GM21528 (cell line): ENCODE measurements around the gene FURIN.
"Not testable (repeated sequence)": the region's sequence is repeated elsewhere in the genome, so short reads cannot be mapped to it uniquely, and the experiment has no call there.

Experiments used
- ATAC-seq: cut with Tn5 transposase; IDR thresholded peaks from one replicate; pipeline ENCODE4 v1.9.1; 2021; ENCODE audit warnings: mild to moderate bottlenecking, moderate library complexity; ENCODE audit not compliant: unreplicated experiment, low FRiP score

The FURIN gene

GRCh38 chr15:90840157-90840855 lies 28.1 kb upstream of the FURIN start:
- no peak for ATAC-seq

DNA sequence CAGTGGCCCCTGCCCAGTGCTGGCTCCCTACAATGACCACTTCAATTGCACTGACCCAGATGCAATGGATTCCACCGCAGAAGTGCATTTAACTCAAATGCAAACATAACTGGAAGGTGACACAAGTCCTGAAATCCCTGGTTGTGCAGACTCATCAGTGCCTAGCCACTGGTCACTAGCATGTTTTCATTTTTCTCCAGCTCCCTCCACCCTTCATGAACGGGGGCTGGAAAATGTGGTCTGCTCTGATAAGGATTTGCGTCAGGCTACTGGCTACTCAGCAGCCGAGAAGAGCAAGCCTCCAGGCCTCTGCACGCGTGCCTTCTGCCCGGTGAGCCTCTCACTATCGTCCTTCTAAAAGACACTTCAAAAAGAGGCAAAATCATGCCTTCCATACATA lies 27.4 kb upstream of the FURIN start:
- no peak for ATAC-seq

GRCh38 chr15:90844696-90845095 lies 23.7 kb upstream of the FURIN start:
- no peak for ATAC-seq

DNA sequence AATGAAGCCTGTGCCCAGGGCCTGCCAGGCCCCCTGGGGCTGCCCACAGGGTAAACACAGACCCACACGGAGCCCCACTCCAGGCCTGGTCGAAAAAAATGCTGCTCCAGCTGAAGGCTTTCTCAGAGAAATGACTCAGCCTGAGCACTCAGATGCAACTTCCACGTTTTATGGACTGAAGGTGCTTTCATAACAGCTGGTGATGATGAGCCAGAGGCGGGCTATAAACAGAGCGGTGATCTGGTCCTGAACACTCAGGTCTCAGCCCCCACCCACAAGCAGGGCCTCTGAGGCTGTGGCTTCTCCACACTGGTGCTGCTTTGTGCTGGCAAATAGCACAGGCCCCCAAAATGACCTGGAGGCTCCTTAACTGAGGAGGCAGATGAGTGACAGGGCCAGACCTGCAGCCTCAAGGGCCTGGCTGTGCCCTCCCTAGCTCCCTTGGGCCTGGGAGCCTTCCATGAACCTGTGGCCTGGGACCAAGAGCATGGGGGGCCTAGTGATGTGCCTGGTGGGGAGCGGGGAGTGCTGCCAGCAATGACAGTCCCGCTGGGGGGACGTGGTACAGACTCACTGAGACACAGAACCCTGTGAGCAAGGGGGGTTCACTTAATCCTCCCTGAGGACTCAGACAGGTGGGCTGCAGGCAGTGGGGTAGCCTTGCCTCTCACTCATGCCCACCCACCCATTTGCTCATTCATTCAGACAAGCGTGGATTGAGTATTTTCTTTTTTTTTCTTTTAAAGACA lies 23.0 kb upstream of the FURIN start:
- peak; percentile 85 for ATAC-seq

- ATAC-seq = not testable (repeated sequence)
Observed at GRCh38 chr15:90849424-90849823, 19.0 kb upstream of the FURIN start.

GRCh38 chr15:90851114-90851513 lies 17.3 kb upstream of the FURIN start:
- ATAC-seq = no peak

DNA sequence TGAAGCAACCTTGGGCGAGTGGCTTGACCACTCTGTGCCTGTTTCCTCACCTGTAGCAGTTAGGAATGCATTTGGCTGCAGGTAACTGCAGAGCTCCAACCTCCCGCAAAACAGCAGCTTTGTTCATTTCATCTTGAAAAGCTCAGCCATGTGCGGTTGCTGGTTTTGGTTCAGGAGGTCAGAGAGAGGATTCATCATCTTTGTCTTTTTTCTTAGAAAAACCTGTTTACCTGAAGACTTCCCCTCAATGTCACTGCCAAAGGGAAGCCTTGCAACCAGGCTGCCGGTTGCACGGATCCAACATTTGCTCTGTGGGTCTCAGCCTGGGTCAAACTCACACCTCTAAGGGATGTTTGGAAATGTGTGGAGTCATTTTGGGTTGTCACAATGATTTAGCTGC lies 16.4 kb upstream of the FURIN start:
- no peak for ATAC-seq

DNA sequence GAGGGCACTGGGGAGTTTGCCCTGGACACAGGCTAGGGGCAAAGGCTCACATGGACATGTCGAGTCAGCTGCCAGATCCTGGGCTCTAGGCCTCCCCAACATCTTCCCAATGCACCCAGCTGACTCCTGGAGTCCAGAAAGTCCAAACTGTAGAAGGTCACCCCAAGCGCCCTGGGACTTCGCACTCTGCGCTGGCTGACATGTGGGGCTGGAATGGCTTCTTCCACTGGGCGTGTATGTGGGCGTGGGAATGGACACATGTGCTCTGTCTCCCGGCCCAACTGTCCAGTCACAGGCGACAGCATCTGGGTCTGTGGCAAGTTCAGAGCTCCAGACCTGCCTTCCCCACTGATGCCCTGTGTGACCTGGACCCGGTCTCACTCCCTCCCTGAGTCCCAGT lies 13.2 kb upstream of the FURIN start:
- ATAC-seq = no peak

GRCh38 chr15:90857337-90857736 lies 11.1 kb upstream of the FURIN start:
- no peak for ATAC-seq

DNA sequence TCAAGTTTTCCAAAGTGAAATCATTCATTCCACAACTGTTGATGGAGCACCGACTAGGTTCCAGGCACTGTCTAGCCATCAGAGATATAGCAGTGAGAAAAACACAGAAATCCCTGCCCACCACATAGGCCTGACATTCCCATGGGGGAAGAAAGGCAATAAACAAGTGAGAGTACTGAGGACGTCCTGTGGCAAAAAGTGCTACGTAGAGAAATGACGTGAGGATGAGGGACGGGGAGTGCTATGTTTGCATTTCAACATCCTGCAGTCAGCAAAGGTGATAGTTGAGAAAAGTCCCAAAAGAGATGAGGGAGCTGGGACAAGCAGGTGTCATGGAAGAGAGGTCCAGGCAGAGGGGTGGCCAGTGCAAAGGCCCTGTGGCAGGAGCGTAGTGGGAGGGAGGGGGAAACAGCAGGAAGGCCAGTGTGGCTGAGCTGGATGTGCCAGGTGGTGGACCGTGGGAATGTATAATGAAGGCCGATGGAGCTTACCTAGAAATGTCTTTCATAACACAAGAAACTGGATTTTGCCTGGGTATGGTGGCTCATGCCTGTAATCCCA lies 10.4 kb upstream of the FURIN start:
- ATAC-seq = no peak

DNA sequence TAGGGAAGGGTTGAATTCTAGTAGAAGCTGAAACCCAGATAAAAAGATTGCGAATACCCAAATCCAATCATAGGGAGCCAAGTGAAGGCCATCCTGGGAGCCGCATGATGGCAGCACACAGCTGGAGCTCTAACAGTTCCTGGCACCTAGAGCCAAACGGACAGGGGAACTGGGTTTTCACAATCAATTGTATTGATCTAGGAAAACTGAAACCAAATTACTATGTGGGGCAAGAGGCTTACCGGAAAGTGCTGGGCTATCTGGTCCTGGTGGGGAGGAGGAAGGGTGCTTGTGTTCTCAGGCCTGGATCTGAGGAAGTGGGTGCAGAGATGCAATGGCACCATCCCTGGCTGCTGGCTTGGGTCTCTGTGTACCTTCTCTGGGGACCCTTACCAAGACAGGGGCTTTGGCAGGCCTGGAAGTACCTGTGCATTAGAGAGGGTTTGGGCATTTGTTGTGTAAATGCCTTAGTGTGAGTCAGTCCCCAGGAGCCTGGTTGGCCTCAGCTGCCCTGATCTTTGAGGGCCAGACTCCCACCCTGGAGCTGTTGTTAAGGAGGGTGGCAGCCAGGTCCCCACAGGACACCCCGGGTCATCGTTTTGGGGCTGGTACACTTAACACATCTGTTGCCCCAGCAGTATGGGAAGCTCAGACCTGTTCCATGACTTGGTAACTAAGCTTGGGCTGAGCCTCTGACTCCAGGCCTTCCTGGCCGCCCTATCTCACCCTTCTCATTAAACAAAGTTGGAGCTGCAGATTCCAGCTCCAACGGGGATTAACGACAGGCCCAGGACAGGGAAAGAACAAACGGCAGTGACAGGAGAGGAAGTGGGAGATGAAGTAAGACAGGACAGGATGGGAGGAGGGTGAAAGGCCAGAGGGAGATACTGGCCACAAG lies 8.9 kb upstream of the FURIN start:
- no peak for ATAC-seq

DNA sequence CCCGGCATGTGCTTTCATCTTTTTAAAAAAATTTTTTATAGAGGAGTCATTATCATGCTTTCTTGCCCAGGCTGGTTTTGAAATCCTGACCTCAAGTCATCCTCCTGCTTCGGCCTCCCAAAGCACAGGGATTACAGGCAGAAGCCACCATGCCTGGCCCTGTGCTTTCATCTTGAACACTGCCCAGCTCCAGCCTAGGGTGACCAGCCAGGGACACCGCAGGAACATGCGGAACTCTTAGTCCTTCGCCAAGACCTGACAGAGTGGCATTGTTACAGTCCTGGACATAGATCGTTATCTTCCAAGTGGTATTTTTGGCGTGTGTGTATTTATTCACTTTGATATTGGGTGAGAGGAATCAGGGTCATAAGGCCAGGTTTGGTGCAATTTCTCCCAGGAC lies 7.9 kb upstream of the FURIN start:
- no peak for ATAC-seq

- no peak for ATAC-seq
Observed at GRCh38 chr15:90860942-90861675, 7.3 kb upstream of the FURIN start.

GRCh38 chr15:90862487-90862886 lies 5.9 kb upstream of the FURIN start:
- ATAC-seq = no peak

GRCh38 chr15:90862964-90863778 lies 5.2 kb upstream of the FURIN start:
- no peak for ATAC-seq

DNA sequence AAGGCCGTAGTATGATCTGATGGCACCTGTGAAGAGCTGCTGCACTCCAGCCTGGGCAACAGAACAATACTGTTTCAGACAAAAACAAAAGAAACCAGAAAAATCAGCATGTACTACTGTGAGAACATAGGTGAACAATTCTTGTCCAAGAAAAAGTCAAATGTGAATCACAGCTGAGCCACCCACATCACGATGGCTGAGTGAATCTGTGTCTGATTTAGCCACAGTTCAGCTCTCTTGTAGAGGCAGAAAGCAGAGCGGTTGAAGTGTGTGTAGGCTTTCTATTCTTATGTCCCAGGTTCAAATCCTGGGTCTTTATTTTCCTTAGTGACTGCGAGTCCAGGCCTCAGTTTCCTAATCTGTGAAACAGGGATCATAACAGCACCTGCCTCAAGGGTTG lies 4.4 kb upstream of the FURIN start:
- no peak for ATAC-seq

DNA sequence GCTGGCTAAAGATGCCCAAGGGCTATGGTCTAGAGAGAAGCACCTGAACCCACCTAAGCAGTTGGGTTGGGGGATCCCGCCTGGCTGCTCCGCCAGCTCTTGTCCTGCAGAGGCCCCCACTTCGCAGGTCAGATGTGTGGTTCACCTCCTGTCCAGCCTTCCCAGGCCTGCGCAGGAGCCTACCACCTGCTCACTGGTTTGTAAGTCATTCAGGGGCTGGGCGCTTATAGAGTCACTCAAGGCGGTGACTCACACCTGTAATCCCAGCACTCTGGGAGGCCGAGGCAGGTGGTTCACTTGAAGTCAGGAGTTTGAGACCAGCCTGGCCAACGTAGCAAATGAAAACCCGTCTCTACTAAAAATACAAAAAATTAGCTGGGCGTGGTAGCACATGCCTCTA lies 3.9 kb upstream of the FURIN start:
- no peak for ATAC-seq

DNA sequence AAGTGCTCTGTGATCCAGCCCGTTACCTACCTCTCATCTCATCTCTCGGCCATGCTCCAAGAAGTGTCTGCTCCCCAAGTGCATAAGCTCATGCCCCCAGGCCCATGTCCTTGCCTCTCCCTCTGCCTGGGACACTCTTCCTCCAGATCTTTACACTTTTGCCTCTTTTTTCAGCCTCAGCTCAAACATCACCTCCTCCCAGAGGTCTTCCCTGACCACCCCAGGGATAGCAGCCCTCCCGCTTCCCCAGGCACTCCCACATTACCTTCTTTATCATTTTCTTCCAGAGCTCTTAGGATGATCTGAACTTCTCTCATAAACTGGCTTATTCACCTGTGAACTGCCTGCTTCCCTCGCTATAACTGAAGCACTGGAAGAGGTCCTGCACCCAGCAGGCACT lies 2.7 kb upstream of the FURIN start:
- ATAC-seq = no peak

- no peak for ATAC-seq
Observed at GRCh38 chr15:90866161-90866715, 2.1 kb upstream of the FURIN start.
